GM18909 (cell line): ENCODE measurements around the gene ATG9B.
"Not testable (repeated sequence)": the region's sequence is repeated elsewhere in the genome, so short reads cannot be mapped to it uniquely, and the experiment has no call there.

Source experiments
- ATAC-seq: cut with Tn5 transposase; IDR thresholded peaks from one replicate; pipeline ENCODE4 v1.9.1; 2021; ENCODE audit warnings: mild to moderate bottlenecking; ENCODE audit not compliant: unreplicated experiment, poor library complexity

The ATG9B gene

GRCh38 chr7:151018421-151019129 lies 5.7 kb downstream of the ATG9B start:
- no peak for ATAC-seq

- ATAC-seq: peak; percentile 58
These were observed 6.3 kb downstream of the ATG9B start for GRCh38 chr7:151017953-151018420.

GRCh38 chr7:151017370-151017952 lies 6.8 kb downstream of the ATG9B start:
- no peak for ATAC-seq

- no peak for ATAC-seq
These were observed 7.4 kb downstream of the ATG9B start for GRCh38 chr7:151016942-151017341.

- ATAC-seq: no peak
These were observed 7.8 kb downstream of the ATG9B start for GRCh38 chr7:151016505-151016904.

GRCh38 chr7:151015967-151016366 lies 8.3 kb downstream of the ATG9B start:
- no peak for ATAC-seq

GRCh38 chr7:151014950-151015349 lies 9.3 kb downstream of the ATG9B start:
- no peak for ATAC-seq

GRCh38 chr7:151013733-151014497 lies 10.4 kb downstream of the ATG9B start:
- ATAC-seq: peak; percentile 48

GRCh38 chr7:151013356-151013732 lies 10.9 kb downstream of the ATG9B start:
- no peak for ATAC-seq

GRCh38 chr7:151012911-151013347 lies 11.4 kb downstream of the ATG9B start:
- ATAC-seq: no peak

- ATAC-seq: no peak
These were observed 12.1 kb downstream of the ATG9B start for GRCh38 chr7:151012031-151012692.

GRCh38 chr7:151011616-151012015 lies 12.7 kb downstream of the ATG9B start:
- ATAC-seq: not testable (repeated sequence)

GRCh38 chr7:151011097-151011409 lies 13.2 kb downstream of the ATG9B start:
- ATAC-seq: no peak

- no peak for ATAC-seq
These were observed 13.8 kb downstream of the ATG9B start for GRCh38 chr7:151010307-151011096.

GRCh38 chr7:151010037-151010306 lies 14.3 kb downstream of the ATG9B start:
- ATAC-seq: no peak

- no peak for ATAC-seq
These were observed 14.8 kb downstream of the ATG9B start for GRCh38 chr7:151009327-151010036.

- ATAC-seq: peak; percentile 51
These were observed 15.6 kb downstream of the ATG9B start for GRCh38 chr7:151008511-151009323.

- ATAC-seq: no peak
These were observed 16.2 kb downstream of the ATG9B start for GRCh38 chr7:151008143-151008510.

- no peak for ATAC-seq
These were observed 16.8 kb downstream of the ATG9B start for GRCh38 chr7:151007469-151007898.
